CD4-positive, alpha-beta T cell treated with Interleukin-4 for 4 hours (primary cell): ENCODE measurements around the gene RAPGEF2.
"Not testable (repeated sequence)": the region's sequence is repeated elsewhere in the genome, so short reads cannot be mapped to it uniquely, and the experiment has no call there.

Experiments used
- DNase-seq: peaks from one replicate; pipeline ENCODE4 v3.0.0-alpha.2; 2020

Gene RAPGEF2

DNA sequence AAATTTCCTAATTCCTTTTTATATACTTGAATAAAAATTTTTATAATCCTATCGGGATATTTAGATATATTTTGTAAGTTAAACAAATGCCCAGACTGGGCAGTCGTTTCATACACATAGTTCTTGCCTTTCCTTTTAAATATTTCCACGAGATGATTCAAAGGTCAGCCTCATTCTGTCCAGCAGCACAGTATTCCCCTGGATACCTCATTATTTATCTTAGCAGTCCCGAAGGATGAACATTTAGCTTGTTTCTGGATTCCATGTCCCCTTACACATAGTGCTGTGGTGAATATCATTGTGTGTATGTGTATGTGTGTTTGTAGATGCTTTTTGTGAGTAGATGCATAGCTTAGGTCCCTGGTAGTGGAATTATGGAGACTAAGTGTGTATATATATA is 38.3 kb downstream of the RAPGEF2 start:
- no peak for DNase-seq

DNA sequence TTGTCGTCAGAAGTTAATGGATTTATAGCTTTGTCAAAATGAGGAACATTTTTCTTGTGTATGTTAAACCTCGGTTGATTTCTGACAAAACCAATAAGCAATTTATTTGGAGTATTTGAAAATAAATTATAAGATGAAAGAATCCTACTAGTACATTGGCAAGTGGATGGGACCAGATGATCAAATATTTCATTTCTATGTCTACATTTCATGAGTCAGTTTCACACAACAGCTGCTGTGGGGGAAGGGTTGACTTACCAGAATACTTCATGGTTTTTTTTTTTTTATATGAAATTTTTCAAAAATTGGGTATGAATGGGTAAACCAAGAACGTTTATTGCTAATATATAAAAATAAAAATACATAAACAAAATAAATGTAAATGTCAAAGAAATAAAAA is 39.4 kb downstream of the RAPGEF2 start:
- no peak for DNase-seq

DNA sequence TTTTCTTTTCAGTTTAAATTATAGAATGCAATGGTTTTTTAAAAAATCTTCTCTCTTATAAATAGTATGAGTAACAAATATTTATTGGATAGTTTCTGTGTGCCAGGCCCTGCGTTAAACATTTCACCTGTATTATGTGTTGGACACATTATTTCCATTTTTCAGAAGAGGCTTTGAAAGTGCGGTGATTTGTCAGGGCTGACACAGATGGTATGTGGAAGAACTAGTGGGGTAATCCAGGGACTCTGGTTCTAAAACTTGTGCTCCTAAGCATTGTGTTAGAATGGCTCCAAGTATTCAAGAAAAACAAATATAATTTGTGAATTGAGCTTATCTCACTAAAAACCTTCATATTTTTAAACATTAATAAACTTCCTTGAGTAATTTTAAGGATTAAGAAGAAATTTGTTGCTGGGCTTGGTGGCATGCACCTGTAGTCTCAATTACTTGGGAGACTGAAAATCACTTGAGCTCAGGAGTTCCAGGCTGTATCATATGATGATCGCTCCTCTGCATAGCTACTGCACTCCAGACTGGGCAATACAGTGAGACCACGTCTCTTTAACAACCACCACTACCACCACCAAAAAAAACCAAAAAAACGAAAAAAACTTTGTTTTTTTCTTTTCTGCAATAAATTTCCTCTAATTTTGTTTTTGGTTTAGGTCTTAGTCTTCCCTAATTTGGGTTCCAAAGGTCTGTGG is 40.0 kb downstream of the RAPGEF2 start:
- DNase-seq: no peak

DNA sequence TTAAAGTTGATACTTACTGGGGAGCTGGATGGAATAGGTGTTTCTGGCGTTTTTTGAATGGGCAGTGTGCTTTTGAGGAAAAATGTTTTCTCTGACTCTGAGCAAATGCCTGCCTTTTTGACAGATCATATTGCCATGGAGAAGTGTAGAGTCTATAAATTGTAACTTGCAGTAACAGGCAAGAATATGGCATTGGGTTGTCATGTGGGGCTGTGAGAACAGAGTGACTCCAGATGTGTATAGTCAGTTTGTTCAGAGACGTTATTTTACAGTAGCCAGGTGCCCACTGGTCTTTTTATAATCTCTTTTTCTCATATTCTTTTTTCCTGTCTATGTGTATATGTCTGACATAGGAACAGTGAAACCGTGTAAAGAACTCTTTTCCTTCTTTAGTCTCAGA is 40.8 kb downstream of the RAPGEF2 start:
- DNase-seq: no peak

DNA sequence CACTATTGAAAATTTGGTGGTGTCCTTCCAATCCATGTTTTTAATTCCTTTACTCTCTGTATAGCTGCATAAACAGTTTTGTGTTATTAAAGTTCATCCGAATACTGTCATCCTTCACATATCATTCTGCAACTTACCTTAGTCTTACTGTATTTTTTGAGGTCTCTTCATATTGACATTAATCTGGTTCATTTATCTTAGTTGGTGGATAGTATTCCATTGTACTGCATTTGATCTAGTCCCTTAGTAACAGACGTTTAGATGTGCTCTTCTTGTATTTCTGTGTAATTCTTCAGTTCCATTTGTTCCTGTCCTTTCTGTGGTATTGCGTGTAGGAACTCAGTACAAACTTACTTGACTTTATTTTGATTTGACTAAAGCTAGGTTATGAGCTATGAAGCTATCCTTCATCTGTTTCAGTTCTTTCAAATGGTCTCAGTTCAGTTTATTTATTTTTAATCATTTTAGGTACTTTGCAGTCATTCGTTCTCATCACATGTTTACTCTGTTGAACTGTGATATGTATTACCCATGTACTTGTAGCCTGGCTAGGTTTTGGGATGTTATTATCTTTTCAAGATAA is 41.3 kb downstream of the RAPGEF2 start:
- no peak for DNase-seq

DNA sequence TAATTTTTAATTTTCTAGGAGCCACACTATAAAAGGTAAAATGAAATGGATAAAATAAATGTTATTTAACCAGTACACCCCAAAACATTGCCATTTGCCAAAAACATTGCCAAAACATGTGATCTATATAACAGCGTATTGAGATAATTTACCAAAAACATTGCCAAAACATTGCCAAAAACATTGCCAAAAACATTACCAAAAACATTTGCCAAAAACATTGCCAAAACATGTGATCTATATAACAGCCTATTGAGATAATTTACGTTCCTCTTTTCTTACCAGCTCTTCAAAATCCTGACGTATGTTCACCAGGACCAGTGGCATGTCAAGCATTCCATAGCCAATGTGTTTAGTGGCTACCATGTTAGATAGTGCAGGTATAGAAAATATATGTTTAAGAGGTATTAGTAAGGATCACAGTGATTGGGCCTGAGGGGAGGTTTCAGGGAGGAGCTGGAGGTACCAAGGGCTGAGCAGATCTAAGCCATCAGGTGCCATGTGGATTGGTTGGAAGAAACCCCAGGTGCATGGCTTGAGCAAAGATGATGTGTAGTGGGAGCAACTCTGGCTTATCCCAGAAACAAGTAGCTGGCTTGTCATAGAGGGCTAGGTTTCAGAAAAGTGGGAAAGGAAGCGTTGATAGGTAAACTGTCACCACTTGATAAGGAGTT is 42.6 kb downstream of the RAPGEF2 start:
- no peak for DNase-seq

DNA sequence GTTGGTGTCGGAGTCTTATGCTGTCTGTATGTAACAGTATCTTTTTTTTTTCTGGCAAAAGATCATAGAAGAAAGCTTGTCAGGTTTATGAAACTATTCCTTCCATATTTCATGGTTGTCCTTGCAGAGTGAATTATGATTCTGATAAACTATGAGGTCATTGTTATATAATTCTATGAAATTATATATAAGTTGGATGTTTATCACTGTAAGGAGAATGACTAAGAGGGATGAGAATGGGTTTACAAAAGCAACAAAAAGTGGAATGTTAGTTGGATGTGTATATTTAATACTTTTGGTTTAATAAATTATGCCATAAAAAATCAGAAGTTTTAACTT is 43.1 kb downstream of the RAPGEF2 start:
- DNase-seq: no peak

DNA sequence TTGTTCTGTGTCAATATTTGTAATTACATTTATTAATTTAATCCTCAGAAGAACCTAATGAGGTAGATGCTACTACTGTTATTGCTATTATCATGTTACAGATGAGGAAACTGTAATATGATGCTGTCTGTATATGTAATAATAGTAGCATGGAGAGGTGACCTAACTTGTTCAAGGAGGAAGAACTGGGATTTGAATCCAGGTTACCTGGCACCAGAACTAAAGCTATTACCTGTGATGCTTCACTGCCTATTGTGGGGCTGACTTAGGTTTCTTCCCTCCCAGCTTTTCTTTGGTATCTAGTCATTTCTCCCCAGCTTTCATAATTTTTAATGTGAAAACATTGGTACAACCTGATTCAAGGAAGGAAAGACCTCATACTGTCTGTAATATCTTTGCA is 43.6 kb downstream of the RAPGEF2 start:
- no peak for DNase-seq

DNA sequence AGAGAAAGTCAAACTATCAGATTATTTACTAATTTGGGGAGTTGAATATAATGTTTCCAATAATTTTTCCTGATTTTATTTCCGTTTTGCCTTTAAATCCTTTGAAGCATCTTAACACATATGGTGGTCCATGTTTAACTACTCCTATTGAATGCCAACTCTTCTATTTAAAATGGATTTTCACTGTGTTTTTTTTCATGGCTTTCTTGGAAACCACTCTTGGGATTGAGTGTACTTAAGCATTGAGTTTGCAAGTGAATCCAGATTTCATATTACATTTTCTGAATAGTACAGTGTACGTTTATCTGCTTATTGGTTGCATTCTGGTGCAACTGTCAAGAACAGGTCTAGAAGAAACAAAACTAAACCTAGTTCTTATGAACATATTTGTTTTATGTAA is 45.6 kb downstream of the RAPGEF2 start:
- no peak for DNase-seq

DNA sequence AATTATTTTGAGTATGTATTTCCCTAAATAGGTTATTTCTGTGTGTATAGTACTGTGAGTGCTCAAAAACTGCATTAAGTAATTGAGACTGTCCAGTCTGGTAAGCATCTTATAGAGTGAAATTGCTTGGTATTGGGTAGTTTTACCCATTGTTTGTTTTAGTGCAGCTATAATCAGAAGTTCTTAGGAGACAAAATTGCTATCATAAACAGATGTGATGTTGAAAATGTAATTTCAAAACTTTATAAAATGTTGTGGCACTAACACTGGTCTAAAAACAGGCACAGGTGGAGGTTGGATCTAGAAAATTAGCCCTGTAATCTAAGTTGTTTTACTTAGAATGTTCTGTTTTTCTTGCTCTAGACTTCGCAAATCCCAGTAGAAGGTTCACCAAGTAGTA is 46.8 kb downstream of the RAPGEF2 start:
- no peak for DNase-seq

DNA sequence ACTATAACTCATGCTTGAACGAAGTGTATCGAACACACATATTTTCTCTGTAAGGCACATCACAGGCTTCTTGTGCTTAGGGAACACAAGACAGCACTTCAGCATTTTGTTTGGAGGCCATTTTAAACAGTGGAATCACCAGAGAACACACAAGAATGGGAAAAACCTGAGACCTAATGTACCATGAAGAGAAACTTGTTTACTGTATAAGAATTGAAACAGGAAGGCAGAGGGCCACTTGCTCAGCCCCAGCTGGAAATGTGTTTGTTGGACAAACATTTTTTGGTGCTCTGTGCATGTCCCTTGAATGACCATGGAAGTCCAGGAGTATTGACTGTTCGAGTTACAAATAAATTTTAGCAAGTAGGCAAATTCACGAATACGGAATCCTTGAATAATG is 47.5 kb downstream of the RAPGEF2 start:
- DNase-seq: no peak

DNA sequence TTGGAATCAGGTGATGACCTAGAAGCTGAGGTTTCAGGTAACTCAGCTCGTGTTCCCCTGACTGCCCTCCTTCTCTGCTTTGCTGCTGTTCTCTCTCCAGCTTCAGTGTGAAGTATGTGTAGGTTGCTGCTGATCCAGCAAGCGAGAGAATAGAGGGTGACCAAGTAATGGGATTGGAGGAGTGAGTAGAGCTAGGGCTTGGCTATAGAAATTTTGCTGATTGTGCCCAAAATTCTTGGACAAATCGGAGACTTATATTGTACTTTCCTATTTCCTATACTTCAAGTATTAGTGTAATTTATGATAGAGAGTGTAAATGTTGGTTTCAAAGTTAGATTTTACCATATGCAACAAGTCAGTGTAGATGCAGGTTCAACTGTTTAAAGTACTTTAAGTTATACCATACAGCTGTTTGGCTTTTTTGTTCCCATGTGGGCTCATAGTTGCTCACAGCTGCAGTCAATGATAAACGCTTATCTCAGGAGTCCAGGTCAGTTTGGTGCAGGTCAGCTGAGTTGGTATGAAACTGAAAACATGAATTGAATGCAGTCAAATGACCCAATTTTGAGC is 48.0 kb downstream of the RAPGEF2 start:
- no peak for DNase-seq

DNA sequence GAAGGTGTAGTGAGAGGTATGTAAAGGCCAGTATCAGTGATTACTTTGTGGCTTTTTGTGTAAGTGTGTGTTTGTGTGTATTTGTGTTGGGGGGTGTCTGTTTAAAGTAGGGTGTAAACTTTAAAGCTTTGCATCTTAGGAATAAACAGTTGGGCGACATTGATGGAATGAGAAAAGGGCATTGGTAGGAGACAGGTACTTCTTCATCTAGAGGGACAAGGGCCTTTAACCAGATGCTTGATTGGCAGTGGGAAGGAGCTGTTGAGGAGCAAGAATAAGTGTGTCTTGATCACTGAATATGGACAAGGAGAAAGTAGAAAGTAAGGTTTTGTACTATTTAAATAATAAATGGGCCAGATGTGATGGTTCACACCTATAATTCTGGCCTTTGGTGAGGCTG is 48.8 kb downstream of the RAPGEF2 start:
- DNase-seq: no peak

DNA sequence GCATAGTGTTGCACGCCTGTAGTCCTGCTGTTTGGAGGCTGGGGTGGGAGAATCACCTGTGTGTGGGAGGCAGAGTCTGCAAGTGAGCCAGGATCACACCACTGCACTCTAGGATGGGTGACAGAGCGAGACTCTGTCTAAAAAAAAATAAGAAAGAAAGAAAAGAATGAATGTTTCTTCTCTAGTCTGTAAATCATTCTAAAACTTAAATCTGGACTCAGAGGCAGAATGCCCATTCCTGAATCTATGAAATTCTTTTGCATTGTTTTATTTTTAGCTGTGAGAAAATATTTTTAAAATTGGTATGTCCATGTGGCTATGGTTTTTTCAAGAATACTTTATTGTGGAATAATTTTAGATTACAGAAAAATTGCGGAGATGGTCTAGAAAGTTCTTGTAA is 49.3 kb downstream of the RAPGEF2 start:
- no peak for DNase-seq

DNA sequence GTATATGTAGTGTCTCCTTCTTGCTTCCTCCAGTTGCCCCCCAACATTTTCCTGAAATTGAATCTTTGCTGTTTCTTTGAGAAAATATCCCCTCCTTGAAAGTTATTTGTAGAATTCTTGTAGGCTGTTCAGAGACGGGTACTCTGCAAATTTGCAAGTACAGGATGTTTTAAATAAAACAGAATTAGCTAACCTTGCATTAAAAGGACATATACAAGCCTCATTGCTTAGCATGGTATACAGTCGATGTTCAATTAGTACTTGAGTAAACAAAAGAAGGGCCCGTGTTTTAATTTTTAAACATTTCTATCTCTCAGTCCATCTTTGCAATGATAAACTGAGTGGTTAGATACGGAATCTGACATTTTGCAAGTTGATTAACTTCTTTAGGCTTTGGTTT is 50.8 kb downstream of the RAPGEF2 start:
- no peak for DNase-seq

DNA sequence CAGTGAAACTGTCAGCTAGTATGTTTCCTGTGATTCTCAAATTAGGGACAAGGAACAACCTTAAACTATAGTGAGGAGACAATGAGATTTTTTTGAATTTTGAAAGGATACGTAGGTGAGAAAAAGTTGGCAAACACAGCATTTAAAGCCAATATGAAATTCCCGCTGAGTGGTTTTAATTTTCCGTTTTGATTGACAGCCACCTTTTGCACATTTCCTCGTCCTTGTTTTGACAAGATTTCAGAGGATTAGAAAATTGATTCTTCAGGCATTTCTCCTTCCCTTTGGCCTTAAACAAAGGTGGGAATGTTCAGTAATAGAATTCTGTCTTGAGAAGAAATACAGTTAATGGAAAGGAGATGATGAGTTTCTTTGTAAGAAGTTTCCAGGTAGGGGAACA is 52.2 kb downstream of the RAPGEF2 start:
- no peak for DNase-seq

DNA sequence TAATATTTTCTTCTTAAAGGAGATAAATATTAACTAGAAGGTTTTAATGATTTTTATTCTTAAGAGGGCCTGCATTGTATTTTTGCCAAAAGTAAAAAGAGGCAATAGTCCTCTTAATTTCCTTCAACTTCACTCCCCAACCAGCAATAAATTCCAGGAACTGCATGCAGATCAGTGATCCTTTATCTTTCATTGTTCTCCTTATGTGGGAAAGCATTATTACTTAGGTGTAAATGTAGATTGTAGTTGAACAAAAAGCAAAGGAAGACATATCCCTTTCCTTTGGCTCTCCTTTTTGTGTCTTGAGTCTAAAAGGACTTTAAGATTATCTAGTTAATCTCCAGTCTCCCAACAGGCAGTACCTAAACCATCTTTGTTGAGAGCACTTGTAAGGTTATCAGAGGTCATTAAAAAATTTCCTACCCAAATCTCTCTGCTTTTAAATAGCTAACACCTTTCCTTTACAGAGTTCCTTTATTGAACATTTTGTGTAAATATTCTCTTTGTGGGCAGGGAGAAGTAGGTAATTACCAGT is 55.3 kb downstream of the RAPGEF2 start:
- no peak for DNase-seq

DNA sequence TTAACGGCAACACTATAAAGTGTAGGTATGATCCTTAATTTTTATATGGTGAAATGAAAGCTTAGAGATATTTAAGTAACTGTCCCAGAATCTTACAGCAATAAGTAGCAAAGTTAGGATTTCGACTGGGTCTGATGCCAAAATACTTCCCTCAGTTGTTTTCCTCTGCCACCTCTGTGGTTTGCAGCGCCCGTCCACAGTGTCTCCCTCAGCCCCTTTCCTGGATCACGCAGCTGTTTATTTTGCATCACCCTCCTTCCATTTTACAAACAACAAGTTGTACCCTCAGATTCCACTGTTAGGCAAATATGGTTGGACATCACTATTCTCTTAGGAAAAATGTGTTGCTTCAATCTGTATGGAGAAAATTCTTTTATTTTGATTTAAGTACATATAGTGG is 56.1 kb downstream of the RAPGEF2 start:
- DNase-seq: no peak

DNA sequence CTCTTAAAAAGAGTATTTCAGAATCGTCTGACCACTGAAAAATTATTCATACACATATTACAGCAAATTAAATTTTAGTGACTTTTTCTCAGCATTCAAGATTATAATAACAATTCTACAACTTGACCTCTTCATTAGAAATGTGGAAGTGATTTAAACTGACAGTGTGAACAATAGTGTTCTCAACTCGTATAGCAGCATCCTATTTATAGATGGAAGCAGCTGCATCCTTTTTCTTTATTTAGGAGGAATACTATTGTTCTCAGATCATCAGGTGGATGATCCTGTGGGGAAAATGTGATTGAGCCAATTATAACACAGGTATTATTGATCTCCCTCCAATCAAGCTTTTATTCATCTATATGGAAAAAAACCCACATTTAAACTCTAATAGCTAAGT is 56.7 kb downstream of the RAPGEF2 start:
- DNase-seq: no peak

DNA sequence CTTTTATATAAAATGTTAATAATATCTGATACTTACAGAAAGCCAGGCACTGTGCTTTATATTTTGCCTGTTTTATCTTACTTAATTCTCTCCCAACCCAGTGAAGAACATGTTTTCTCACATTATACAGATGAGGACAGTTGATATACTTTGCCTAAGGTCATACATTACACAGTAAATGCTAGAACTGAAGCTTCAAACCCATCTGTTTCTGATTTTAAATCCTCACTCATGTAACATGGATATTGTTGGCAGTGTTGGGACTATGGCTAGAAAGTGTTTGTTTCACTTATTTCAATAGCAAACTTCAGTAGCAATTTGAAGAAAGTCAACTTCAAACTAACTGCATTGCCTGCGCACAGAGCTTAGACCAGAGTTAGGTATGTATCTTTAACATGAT is 57.4 kb downstream of the RAPGEF2 start:
- no peak for DNase-seq

DNA sequence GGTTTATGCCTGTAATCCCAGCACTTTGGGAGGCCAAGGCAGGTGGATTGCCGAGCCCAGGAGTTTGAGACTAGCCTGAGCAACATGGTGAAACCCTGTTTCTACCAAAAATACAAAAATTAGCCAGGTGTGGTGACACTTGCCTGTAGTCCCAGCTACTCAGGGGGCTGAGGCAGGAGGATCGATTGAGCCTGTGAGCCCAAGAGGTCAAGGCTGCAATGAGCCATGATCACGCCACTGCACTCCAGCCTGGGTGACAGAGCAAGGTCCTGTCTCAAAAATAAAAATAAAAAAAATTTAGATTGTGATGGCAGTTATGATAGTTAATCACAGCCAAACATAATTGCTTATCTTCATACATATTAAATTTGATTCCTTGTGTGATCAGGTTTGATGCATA is 58.6 kb downstream of the RAPGEF2 start:
- not testable (repeated sequence) for DNase-seq

DNA sequence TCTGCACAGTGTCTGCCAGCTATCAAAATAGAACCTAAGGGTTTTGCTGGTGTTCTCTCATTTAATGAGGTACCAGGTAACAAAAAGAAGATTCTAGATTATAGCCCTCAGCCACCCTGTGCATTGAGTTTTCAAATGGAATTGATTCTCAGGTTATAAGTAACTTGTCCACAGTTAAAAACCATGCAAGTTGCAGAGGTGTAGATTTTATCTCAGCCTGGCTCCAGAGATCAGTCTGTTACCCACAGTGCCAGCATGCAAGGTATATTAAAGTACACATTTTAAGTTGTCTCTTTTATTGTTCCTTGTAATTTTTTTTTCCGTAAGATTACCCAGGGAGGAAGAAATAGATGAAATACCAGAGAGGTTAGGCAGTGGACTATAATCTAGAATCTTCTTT is 59.7 kb downstream of the RAPGEF2 start:
- DNase-seq: no peak

DNA sequence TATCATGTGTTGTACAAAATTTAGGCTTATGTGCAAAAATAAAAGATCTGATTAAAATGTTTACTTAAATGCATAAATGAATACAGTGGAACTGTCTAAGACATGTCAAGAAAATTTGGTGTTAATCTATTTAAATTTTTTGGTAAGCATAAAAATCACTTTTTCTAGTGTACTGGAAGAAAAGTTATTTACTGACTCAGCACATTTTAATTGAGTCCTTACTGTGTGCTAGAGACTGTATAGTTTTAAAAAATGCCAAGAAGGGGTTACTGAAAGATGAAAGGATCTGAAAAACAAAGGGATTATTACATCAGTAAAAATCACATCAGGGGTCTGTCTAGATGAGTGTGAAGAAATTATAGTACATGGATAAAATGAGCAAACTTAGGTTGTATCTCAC is 60.6 kb downstream of the RAPGEF2 start:
- DNase-seq: no peak
